GM23338 (cell line): ENCODE data around the gene AK3. TPM values are rescaled to one million over a fixed set of nuclear protein-coding genes. Genes with fewer than 3 reads are reported as not detected.

Experiments
- ATAC-seq: fragments of 200-7000 bp; cut with Tn5 transposase; 3 replicates; pipeline ENCODE4 v1.9.1; 2020
- DNase-seq: peaks from one replicate; pipeline ENCODE4 v3.0.0-alpha.2; 2015; ENCODE audit warnings: low spot score
- H2AFZ ChIP-seq: fragments of 200-600 bp; sonication (generic); 2 replicates; pipeline ENCODE4 v1.8.0; 2016; ENCODE audit warnings: antibody characterized with exemption, mild to moderate bottlenecking, moderate library complexity
- H3F3A ChIP-seq: fragments of 200-600 bp; sonication (generic); replicated peaks from 2 replicates; pipeline ENCODE4 v1.8.0; 2017; ENCODE audit warnings: antibody characterized with exemption, mixed run types, low read depth
- H3K27ac ChIP-seq: fragments of 200-600 bp; sonication (generic); 2 replicates; pipeline ENCODE4 v1.6.1; 2016; ENCODE audit warnings: low read depth
- H3K27me3 ChIP-seq: fragments of 200-600 bp; sonication (generic); 2 replicates; pipeline ENCODE4 v1.8.0; 2016; ENCODE audit warnings: mild to moderate bottlenecking, mixed run types, moderate library complexity; ENCODE audit not compliant: insufficient read depth
- H3K36me3 ChIP-seq: fragments of 200-600 bp; sonication (generic); 2 replicates; pipeline ENCODE4 v1.8.0; 2016; ENCODE audit warnings: mild to moderate bottlenecking; ENCODE audit not compliant: insufficient read depth
- H3K4me1 ChIP-seq: fragments of 200-600 bp; sonication (generic); 2 replicates; pipeline ENCODE4 v1.8.0; 2016; ENCODE audit warnings: mild to moderate bottlenecking, moderate library complexity; ENCODE audit not compliant: insufficient read depth
- H3K4me2 ChIP-seq: fragments of 200-600 bp; sonication (generic); 2 replicates; pipeline ENCODE4 v1.7.1; 2017; ENCODE audit warnings: mixed run types
- H3K4me3 ChIP-seq: fragments of 200-600 bp; sonication (generic); 2 replicates; pipeline ENCODE4 v1.6.1; 2016; ENCODE audit warnings: mixed run types
- H3K79me2 ChIP-seq: fragments of 200-600 bp; sonication (generic); replicated peaks from 2 replicates; pipeline ENCODE4 v1.8.0; 2017; ENCODE audit warnings: mild to moderate bottlenecking; ENCODE audit not compliant: insufficient read depth
- H3K9me2 ChIP-seq: fragments of 200-600 bp; sonication (generic); 2 replicates; pipeline ENCODE4 v1.8.0; 2017; ENCODE audit not compliant: insufficient read depth
- H4K20me1 ChIP-seq: fragments of 200-600 bp; sonication (generic); replicated peaks from 2 replicates; pipeline ENCODE4 v1.8.0; 2017; ENCODE audit warnings: mild to moderate bottlenecking; ENCODE audit not compliant: insufficient read depth
- H3K27ac Mint-ChIP-seq: 2 replicates; pipeline ENCODE4 v1.8.0; 2020; ENCODE audit warnings: inconsistent platforms, mild to moderate bottlenecking, moderate library complexity, mixed read lengths
- H3K27me3 Mint-ChIP-seq: 3 replicates; pipeline ENCODE4 v1.8.0; 2022; ENCODE audit warnings: low read depth, mild to moderate bottlenecking, moderate library complexity, mixed read lengths, inconsistent platforms; ENCODE audit not compliant: insufficient read depth, poor library complexity
- H3K36me3 Mint-ChIP-seq: 3 replicates; pipeline ENCODE4 v1.8.0; 2021; ENCODE audit warnings: low read depth, mild to moderate bottlenecking, inconsistent platforms, moderate library complexity, mixed read lengths
- H3K4me1 Mint-ChIP-seq: 3 replicates; pipeline ENCODE4 v1.8.0; 2020; ENCODE audit warnings: mild to moderate bottlenecking, inconsistent platforms, mixed read lengths
- H3K4me3 Mint-ChIP-seq: 3 replicates; pipeline ENCODE4 v1.8.0; 2021; ENCODE audit warnings: moderate library complexity, mild to moderate bottlenecking, inconsistent platforms, mixed read lengths
- H3K9me3 Mint-ChIP-seq: 3 replicates; pipeline ENCODE4 v1.8.0; 2020; ENCODE audit warnings: moderate library complexity, mild to moderate bottlenecking, inconsistent platforms, mixed read lengths
- CREB1 ChIP-seq: fragments of 250-450 bp; sonication (Bioruptor Pico); IDR thresholded peaks from 2 replicates; pipeline ENCODE4 v1.5.0; 2020; ENCODE audit warnings: low read depth, mild to moderate bottlenecking, moderate library complexity
- CTCF ChIP-seq, 2 experiments: fragments of 200-600 bp in 1 of 2; sonication (generic) in 1 of 2; conservative IDR thresholded peaks; 2 replicates each; pipeline versions ENCODE4 v1.5.1 to v1.6.1; 2016 to 2017; ENCODE audit warnings: antibody characterized with exemption in 2 of 2, low read depth in 2 of 2, mild to moderate bottlenecking in 2 of 2, moderate library complexity in 1 of 2
- ETS1 ChIP-seq: IDR thresholded peaks from 2 replicates; pipeline ENCODE4 v1.6.1; 2016; ENCODE audit warnings: antibody characterized with exemption
- EZH2 ChIP-seq: fragments of 200-600 bp; sonication (generic); IDR thresholded peaks from one replicate; pipeline ENCODE4 v1.8.0; 2017; ENCODE audit warnings: antibody characterized with exemption, mild to moderate bottlenecking, low read depth; ENCODE audit not compliant: unreplicated experiment
- EZH2phosphoT487 ChIP-seq: fragments of 200-600 bp; sonication (generic); IDR thresholded peaks from one replicate; pipeline ENCODE4 v1.8.1; 2018; ENCODE audit warnings: antibody characterized with exemption; ENCODE audit not compliant: unreplicated experiment
- JUNB ChIP-seq: IDR thresholded peaks from one replicate; pipeline ENCODE4 v1.6.1; 2016; ENCODE audit warnings: antibody characterized with exemption; ENCODE audit not compliant: unreplicated experiment
- NANOG ChIP-seq: IDR thresholded peaks from 2 replicates; pipeline ENCODE4 v1.6.1; 2016; ENCODE audit warnings: antibody characterized with exemption, borderline replicate concordance
- POLR2AphosphoS5 ChIP-seq: IDR thresholded peaks from 2 replicates; pipeline ENCODE4 v1.6.1; 2016; ENCODE audit warnings: antibody characterized with exemption, low read depth
- REST ChIP-seq: IDR thresholded peaks from one replicate; pipeline ENCODE4 v1.6.1; 2018; ENCODE audit warnings: antibody characterized with exemption; ENCODE audit not compliant: unreplicated experiment
- STAT1 ChIP-seq: IDR thresholded peaks from one replicate; pipeline ENCODE4 v1.6.1; 2016; ENCODE audit warnings: antibody characterized with exemption; ENCODE audit not compliant: unreplicated experiment
- polyA plus RNA-seq: library from polyadenylated mRNA; unstranded; fragments of >200 nt; fragmentation: Nextera tagmentation; extraction: Ambion mirVana; gene quantifications from 2 replicates; pipeline ENCODE4 v1.2.1, GENCODE V29; 2016
- total RNA-seq: library from RNA; depleted of rRNA; stranded (reverse); fragments of >200 nt; shearing (Covaris generic); gene quantifications from 2 replicates; pipeline ENCODE4 v1.2.3, GENCODE V29; 2014

The AK3 gene
- total and polyA plus RNA-seq, 2 experiments from 2014 or later, result 30.1 to 40.2 TPM

GRCh38 chr9:4727593-4727992 is 13.4 kb downstream of the AK3 start:
- no peak for DNase-seq
- Histone ChIP-seq H3K4me2 (no peak overlapping the region), H2AFZ (no peak overlapping the region), H3K9me2 (no peaks in the 10 kb centered on the region; the same call in 1 of the 2 replicates), H3K4me3 (no peak overlapping the region), H3K36me3 (no peaks in the 10 kb centered on the region), H3K79me2 (peaks cover 56% of the 10 kb centered on the region), H3K4me1 (no peaks in the 10 kb centered on the region), H3K27ac (no peak overlapping the region), H3K27me3 (no peaks in the 10 kb centered on the region), H4K20me1 (no peaks in the 10 kb centered on the region), H3F3A (no peaks in the 10 kb centered on the region)
- Mint-ChIP-seq H3K4me1 (no peaks in the 10 kb centered on the region), H3K36me3 (no peaks in the 10 kb centered on the region), H3K27ac (no peak overlapping the region), H3K27me3 (no peaks in the 10 kb centered on the region), H3K9me3 (no peaks in the 10 kb centered on the region), H3K4me3 (no peak overlapping the region)
- no peak for ATAC-seq
- TF ChIP-seq EZH2 (no peak), STAT1 (no peak), NANOG (no peak), EZH2phosphoT487 (no peak), CREB1 (CRISPR knock-in tag) (no peak), CTCF (conservative IDR thresholded peaks at IDR 0.05; ENCODE audit: low read depth in 2 of 2) (no peak), JUNB (no peak), POLR2AphosphoS5 (no peak), ETS1 (no peak), REST (no peak)
